ENCODE data around the gene SBF2. TPM values are rescaled to one million over a fixed set of nuclear protein-coding genes. Genes with fewer than 3 reads are reported as not detected.

Gene SBF2
- total RNA-seq, 1 donor from 2014 or later = 39.5 TPM

- no peak for DNase-seq (ENCODE audit: extremely low spot score, unreplicated experiment)
- peaks cover 24% of the 10 kb centered on the region for H3K4me1 Mint-ChIP-seq (ENCODE audit: unreplicated experiment)
Measured at GRCh38 chr11:10329356-10329755, 35.3 kb upstream of the SBF2 start.

GRCh38 chr11:10328314-10329098 lies 34.5 kb upstream of the SBF2 start:
- Mint-ChIP-seq H3K4me1 (ENCODE audit: unreplicated experiment) (peaks cover 24% of the 10 kb centered on the region), H3K27ac (peak overlapping the region; percentile 27), H3K27me3 (no peaks in the 10 kb centered on the region), H3K36me3 (no peaks in the 10 kb centered on the region), H3K4me3 (no peak overlapping the region), H3K9me3 (no peaks in the 10 kb centered on the region)
- TF ChIP-seq CTCF (conservative IDR thresholded peaks at IDR 0.05) = no peak
- DNase-seq (ENCODE audit: extremely low spot score, unreplicated experiment) = no peak

More at GRCh38 chr11:10329356-10329755, 35.3 kb upstream of the SBF2 start:
- no peak overlapping the region for H3K4me3 Mint-ChIP-seq
- H3K27ac Mint-ChIP-seq = peak overlapping the region; percentile 27
- H3K36me3 Mint-ChIP-seq = no peaks in the 10 kb centered on the region
- no peak for TF ChIP-seq CTCF (conservative IDR thresholded peaks at IDR 0.05)
- H3K27me3 Mint-ChIP-seq = peaks cover under 1% of the 10 kb centered on the region
- no peaks in the 10 kb centered on the region for H3K9me3 Mint-ChIP-seq

GRCh38 chr11:10327254-10327653 lies 33.2 kb upstream of the SBF2 start:
- H3K27me3 Mint-ChIP-seq = no peaks in the 10 kb centered on the region
- H3K36me3 Mint-ChIP-seq = no peaks in the 10 kb centered on the region
- no peak overlapping the region for H3K27ac Mint-ChIP-seq
- no peak for TF ChIP-seq CTCF (conservative IDR thresholded peaks at IDR 0.05)
- H3K4me1 Mint-ChIP-seq (ENCODE audit: unreplicated experiment) = peaks cover 31% of the 10 kb centered on the region
- no peak for DNase-seq (ENCODE audit: extremely low spot score, unreplicated experiment)
- H3K4me3 Mint-ChIP-seq = no peak overlapping the region
- H3K9me3 Mint-ChIP-seq = no peaks in the 10 kb centered on the region

GRCh38 chr11:10326012-10326964 lies 32.3 kb upstream of the SBF2 start:
- H3K9me3 Mint-ChIP-seq = no peaks in the 10 kb centered on the region
- H3K4me3 Mint-ChIP-seq = no peak overlapping the region
- no peak for DNase-seq (ENCODE audit: extremely low spot score, unreplicated experiment)
- peaks cover 31% of the 10 kb centered on the region for H3K4me1 Mint-ChIP-seq (ENCODE audit: unreplicated experiment)
- no peak for TF ChIP-seq CTCF (conservative IDR thresholded peaks at IDR 0.05)
- H3K36me3 Mint-ChIP-seq = no peaks in the 10 kb centered on the region
- peak overlapping the region; percentile 74 for H3K27ac Mint-ChIP-seq
- H3K27me3 Mint-ChIP-seq = no peaks in the 10 kb centered on the region

- Mint-ChIP-seq H3K4me1 (ENCODE audit: unreplicated experiment) (peaks cover 31% of the 10 kb centered on the region), H3K9me3 (no peaks in the 10 kb centered on the region), H3K36me3 (no peaks in the 10 kb centered on the region), H3K27me3 (no peaks in the 10 kb centered on the region), H3K4me3 (no peak overlapping the region), H3K27ac (no peak overlapping the region)
- TF ChIP-seq CTCF (conservative IDR thresholded peaks at IDR 0.05) = no peak
- no peak for DNase-seq (ENCODE audit: extremely low spot score, unreplicated experiment)
Measured at GRCh38 chr11:10325277-10326011, 31.4 kb upstream of the SBF2 start.
